SH-SY5Y (cell line): Measurements from ENCODE around the gene CDKN2D.

ENCODE experiments used
- GATA2 ChIP-seq: IDR thresholded peaks from 2 replicates; pipeline ENCODE4 v1.6.1; 2011; ENCODE audit warnings: mild to moderate bottlenecking, low read depth, low read length
- GATA3 ChIP-seq: IDR thresholded peaks from 2 replicates; pipeline ENCODE4 v1.6.1; 2011; ENCODE audit warnings: low read depth, mild to moderate bottlenecking, low read length, moderate library complexity

The CDKN2D gene

GRCh38 chr19:10548746-10549276, 20.0 kb downstream of the CDKN2D start:
- TF ChIP-seq GATA2 (no peak), GATA3 (no peak)

- TF ChIP-seq GATA2 (no peak), GATA3 (no peak)
These were observed 22.0 kb downstream of the CDKN2D start for GRCh38 chr19:10546817-10547216.

GRCh38 chr19:10544753-10545251, 24.0 kb downstream of the CDKN2D start:
- no peak for TF ChIP-seq GATA3
- TF ChIP-seq GATA2 = no peak

- TF ChIP-seq GATA2 = no peak
- no peak for TF ChIP-seq GATA3
These were observed 24.5 kb downstream of the CDKN2D start for GRCh38 chr19:10544242-10544752.

GRCh38 chr19:10543420-10544241, 25.1 kb downstream of the CDKN2D start, which contains the start of gene ATG4D:
ATG4D (plus strand) TSS chr19:10543904; CDS start chr19:10544091, 187 bp downstream.
- no peak for TF ChIP-seq GATA2
- TF ChIP-seq GATA3 = no peak

GRCh38 chr19:10543059-10543419, 25.7 kb downstream of the CDKN2D start:
- TF ChIP-seq GATA3 (no peak), GATA2 (no peak)

GRCh38 chr19:10538204-10538983, 30.4 kb downstream of the CDKN2D start:
- TF ChIP-seq GATA2 (no peak), GATA3 (no peak)

GRCh38 chr19:10537668-10538067, 31.1 kb downstream of the CDKN2D start:
- TF ChIP-seq GATA2 (no peak), GATA3 (no peak)

GRCh38 chr19:10535613-10536012, 33.2 kb downstream of the CDKN2D start:
- TF ChIP-seq GATA3 (no peak), GATA2 (no peak)

GRCh38 chr19:10533646-10534386, 35.0 kb downstream of the CDKN2D start:
- TF ChIP-seq GATA2 = no peak
- TF ChIP-seq GATA3 = no peak

GRCh38 chr19:10532457-10532856, 36.3 kb downstream of the CDKN2D start:
- TF ChIP-seq GATA3 (no peak), GATA2 (no peak)

GRCh38 chr19:10525636-10526035, 43.1 kb downstream of the CDKN2D start:
- TF ChIP-seq GATA2 (no peak), GATA3 (no peak)

GRCh38 chr19:10523135-10523636, 45.6 kb downstream of the CDKN2D start:
- no peak for TF ChIP-seq GATA2
- TF ChIP-seq GATA3 = no peak

- TF ChIP-seq GATA2 (no peak), GATA3 (no peak)
These were observed 47.2 kb downstream of the CDKN2D start for GRCh38 chr19:10521461-10522171.
